ENCODE data around the gene ANXA1.
"Not testable (repeated sequence)": the region's sequence is repeated elsewhere in the genome, so short reads cannot be mapped to it uniquely, and the experiment has no call there.

The ANXA1 gene

DNA sequence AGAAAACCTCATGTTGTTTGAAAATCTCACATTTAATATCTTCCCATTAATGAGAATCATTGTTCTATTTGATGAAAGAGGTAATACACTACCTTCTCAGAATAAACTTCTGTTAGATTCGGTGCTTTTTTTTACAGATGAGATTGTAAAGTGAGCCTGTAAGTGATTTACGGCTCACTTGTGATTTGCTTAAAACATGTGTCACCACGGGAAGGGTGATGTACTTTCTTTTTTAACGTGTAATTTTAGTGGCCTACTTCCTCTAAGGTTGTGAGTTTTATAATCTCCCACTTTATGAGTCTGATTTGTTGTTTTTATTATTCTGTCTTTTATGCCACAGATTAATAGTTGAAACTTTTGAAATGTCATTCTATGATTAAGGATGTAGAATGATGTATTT, 15.9 kb downstream of the ANXA1 start:
- DNase-seq = no peak

DNA sequence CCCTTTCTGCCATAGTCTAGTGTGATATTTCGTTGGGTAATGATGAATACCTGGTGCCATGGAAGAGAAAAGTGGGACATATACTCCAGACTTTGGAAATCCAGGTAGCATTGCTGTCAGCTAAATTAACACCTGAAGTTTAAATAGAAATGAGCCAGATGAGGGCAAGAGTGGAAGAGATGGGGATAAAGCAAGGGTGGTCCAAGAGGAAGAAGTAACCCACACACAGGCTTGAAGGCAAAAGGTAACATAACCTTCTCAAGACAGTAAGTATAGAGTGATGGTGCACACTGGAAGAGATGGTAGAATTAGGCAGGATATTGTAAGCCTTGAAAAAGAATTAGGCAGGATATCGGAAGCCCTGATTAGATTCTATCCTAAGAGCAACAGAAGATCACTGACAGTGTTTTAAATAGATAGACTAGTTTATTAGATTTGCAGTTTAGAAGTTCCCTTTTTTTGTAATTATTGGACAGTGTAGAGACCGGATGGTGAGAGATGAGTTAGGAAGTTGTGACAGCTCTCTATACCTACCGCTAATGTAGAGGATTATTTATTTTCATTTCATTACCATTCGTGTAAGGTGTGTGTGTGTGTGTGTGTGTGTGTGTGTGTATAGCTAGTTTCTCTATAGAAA, 16.8 kb downstream of the ANXA1 start:
- no peak for DNase-seq

GRCh38 chr9:73170185-73170957, 18.7 kb downstream of the ANXA1 start:
- no peak for DNase-seq

DNA sequence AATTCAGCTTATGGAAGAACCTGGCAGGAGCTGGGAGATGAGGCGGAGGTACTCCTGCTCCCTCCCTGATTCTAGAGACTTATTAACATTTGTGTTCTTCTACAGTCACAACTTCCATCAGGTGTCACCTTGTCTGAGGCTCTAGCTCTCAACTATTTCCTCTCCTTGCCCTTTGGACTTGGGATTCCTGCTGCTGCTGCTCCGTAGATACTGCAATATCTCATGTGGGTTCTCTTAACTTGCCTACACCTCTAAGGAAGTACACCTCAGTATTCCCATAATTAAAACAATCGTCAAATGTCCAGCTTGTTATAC, 21.2 kb downstream of the ANXA1 start:
- DNase-seq = no peak

DNA sequence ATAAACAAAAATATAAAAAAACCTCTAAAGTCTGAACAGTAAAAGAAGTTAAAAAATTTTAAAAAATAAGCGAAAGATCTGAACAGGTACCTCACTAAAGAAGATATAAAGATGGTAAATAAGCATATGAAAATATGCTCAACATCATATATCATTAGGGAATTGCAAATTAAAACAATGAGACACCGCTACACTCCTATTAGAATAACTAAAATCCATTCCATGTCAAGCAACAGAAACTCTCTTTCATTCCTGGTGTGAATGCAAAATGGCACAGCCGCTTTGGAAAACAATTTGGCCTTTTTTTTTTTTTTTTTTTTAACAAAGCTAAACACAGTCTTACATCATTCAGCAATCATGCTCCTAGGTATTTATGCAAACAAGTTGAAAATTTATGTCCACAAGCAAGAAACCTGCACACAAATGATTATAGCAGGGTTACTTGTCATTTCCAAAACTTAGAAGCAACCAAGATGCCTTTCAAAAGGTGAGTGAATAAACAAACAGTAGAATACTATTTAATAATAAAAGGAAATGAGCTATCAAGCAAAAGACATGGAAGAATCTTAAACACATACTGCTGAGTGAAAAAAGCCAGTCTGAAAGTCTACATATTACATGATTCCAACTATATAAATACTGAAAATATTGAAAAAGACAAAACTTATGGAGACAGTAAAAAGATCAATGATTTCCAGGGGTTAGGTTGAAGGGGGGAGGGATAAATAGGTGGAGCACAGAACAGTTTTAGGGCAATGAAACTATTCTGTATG, 22.1 kb downstream of the ANXA1 start:
- DNase-seq = no peak

DNA sequence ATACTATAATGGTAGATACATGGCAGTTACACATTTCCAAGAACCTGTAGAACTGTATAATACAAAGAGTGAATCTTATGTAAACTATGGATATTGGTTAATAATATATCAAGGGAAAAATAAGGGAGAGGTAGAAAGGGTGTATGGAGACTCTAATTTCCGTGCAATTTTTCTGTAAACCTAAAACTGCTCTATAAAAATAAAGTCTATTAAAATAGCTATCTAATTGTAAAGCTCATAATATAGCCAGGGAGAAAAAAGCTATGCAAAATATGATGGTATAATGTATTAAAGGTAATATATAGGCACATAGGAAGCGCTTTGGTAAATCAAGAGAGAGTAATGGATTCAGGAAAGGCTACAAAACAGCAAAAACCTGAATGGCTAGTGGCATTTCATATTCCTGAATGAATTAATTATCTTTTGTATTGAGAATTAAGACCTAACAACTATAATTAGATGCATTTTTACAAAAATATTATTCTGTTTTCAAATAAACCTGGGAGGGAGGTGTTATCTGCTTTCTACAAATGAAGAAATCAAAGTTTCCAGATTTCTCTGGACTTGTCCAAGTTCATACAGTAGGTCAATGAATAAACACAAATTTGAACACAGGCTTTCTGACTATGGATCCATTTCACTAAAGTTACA, 22.8 kb downstream of the ANXA1 start:
- DNase-seq = no peak

DNA sequence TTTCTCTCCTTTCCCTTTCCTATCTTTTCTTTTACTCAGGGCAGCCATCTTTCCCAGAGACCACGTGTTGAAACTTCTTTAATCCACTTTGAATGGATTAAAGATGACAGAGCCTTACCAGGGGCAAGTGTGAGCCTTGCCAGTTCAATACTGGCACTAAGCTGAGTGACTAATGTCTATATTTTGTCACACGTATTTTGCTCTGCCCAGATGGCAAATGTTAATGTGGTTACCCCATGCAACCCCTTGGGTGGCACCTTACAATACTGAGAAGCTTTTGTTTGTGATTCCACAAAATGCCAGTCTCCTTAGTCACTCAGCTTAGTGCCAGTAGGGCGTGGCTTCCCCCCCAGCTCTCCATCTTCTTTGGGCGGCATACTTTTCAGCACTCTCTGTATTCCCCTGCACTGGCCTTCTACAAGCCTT, 24.8 kb downstream of the ANXA1 start:
- peak in 1 of 51 donors; percentile 3 for DNase-seq

DNA sequence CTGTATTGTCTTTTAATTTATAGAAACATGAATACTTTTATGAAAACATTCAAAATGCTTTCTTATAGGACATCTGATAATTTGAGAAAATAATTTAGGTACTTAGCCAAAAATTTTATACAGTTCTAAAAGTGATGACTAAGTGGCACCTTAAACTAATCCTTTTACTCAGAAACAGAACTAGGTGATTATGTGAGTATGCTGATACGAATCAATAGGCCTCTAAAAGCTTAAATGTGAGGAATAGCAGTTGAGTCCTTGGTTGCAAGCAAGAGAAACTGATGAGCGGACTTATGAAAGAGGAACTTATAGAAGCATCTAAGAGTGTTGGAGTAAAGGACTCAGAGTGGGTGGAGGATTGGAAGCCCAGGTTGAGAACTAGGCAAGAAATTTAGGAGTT, 26.4 kb downstream of the ANXA1 start:
- no peak for DNase-seq

DNA sequence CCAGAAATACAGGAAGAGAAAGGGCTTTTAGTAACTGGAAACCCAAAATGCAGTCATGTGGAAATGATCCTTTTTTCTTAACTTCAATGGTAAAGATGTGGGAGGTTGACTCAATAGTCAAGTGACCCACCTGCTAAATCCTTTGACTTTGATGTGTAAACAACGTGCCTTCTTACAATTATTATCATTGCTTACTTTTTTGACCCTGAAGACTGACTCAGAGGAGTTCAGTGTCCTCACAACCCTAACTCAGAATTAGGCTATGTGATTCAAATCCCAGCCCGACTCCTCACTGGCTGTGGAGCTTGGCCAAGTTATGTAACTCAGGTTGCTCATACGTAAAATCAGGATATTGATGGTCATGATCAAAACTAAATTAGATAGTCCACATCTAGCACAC, 27.9 kb downstream of the ANXA1 start:
- no peak for DNase-seq

- no peak for DNase-seq
Observed at GRCh38 chr9:73180403-73180802, 28.7 kb downstream of the ANXA1 start.

- DNase-seq = no peak
Observed at GRCh38 chr9:73182928-73183327, 31.3 kb downstream of the ANXA1 start.

- DNase-seq = no peak
Observed at GRCh38 chr9:73183428-73183827, 31.8 kb downstream of the ANXA1 start.

DNA sequence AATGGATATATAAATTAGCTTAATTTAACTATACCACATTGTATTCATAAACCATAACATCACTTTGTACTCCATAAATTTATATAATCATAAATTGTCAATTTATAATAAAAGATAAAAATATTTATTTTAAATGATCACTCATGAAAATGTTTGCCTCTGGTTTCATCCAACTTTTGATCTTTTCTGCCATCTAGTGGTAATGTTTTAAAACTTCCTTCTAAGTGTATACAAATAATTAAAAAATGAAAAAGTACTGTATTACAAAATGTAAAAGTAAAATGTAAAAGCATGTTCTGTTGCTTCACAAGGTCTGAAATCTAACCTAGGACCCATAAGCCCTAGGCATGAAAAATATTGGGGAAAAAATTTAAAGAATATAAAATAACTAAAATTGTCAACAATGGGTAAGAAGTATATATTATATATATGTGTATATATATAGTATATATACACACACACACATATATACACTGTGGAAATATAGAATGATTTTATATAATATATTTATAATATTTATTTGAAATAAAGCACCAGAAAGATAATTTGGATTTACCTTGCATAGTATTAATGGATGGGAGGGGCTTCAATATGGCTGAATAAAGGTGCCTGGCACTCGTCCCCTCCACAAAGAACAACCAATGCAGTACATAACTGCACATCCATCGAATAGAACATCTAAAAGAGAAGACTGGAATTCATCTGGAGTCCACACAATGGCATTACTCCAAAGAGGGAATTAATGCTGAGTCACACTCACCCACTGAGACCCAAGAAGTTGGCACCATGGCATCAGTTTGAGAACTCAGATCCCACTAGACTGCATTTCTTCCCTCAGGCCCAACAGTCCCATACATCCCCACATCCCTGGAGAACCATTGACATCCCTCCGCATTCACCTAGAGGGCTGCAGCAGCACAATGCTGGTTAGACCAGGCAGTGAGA, 32.5 kb downstream of the ANXA1 start:
- peak in 1 of 51 donors; percentile 4 for DNase-seq

DNA sequence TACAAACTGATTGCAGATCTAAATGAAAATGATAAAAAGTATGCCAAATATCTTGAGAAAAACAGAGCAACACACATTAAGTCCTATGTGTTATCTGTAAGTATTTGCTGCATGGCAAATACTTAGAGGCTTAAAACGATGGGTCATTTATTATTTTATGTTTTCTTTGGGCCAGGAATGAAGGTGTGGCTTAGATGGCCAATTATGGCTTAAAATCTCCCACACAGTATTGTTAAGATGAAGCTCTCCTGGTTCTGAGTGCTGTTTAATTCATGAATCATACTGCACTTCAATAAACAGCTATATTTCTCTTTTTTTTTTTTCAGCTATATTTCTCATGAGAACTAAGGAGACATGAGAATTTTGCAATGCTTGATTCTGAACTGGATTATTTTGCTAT, 39.4 kb downstream of the ANXA1 start:
- not testable (repeated sequence) for DNase-seq

DNA sequence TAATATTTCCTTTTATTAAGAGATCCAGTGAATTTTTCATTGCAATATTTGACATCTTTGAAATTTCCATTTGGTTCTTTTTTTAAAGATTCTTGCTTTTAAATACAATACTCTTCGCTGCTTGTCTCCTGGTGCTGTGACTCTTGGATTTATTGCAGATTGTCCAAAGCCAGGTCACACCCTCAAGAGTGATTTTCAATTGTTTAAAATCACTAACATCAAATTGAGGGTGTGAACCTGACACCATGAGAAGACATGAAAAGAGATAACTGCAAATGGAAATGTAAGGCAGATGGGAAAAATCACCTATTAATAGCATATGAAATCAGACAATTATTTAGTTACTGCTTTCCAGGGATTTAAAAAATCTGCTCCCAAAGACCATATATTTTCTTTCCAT, 42.6 kb downstream of the ANXA1 start:
- no peak for DNase-seq

DNA sequence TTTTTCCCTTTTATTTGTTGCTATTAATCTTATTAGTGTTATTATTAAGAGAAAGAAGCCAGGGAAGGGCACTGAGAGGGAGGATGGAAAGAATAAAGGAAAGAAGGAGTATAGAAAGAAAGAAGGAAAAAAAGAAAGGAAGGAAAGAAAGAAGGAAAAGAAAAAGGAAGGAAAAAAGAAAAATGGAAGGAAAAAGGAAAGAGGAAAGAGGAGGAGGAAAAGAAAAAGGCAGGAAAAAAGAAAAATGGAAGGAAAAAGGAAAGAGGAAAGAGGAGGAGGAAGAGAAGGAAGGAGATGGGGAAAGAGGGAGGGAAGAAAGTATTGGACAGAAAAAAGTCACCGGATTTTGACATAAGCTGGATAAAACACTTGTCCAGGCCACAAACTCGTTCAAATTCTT, 47.8 kb downstream of the ANXA1 start:
- DNase-seq = no peak

DNA sequence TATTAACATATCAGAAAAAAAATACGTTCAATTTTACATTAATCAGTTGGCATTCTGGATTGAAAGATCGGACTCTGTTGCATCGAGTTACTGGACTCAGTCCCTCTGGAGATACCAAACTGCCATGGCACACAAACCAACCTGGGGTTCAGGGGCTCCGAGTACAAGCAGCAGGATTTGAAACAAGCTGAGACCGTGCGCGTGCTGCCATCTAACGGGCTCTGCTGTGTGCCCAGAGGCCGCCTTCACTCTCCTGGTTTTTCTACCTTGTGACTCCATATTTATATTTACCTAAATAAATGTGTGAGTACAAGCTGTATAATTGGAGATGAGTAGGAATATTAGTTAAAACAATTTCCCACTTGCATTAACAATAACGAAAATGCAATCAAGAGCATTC, 48.2 kb downstream of the ANXA1 start:
- no peak for DNase-seq

GRCh38 chr9:73200694-73201452, 49.2 kb downstream of the ANXA1 start:
- peak in 1 of 51 donors; percentile 53 for DNase-seq

DNA sequence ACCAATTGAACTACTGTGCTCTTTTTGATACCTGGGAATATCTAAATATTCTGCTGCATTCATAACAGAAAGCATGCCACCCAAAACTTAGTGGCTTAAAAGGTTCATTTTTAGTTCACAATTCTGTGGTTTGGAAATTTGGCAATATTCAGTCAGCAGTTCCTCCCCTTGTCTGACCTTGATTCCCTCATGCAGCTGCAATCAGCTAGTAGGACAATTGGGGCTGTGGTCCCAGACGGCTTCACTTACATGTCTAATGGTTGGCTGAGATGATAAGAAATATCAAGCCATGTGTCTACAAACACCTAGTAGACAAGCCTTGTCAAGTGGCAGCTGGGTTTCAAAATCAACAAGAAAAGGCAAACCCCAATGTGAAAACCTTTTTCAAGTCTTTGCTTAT, 51.3 kb downstream of the ANXA1 start:
- no peak for DNase-seq

GRCh38 chr9:73204936-73205335, 53.3 kb downstream of the ANXA1 start:
- no peak for DNase-seq

All from hypothalamus (tissue), 51 donors.